ENCODE results near the gene SOS2.

GRCh38 chr14:50229681-50230080, 1.7 kb downstream of the SOS2 start:
- TF ChIP-seq CTCF (conservative IDR thresholded peaks at IDR 0.05; ENCODE audit: low read depth, low read length) (no peak), POLR2A (IDR thresholded peaks at IDR 0.05; ENCODE audit: low read depth, low read length) (no peak), USF2 (IDR thresholded peaks at IDR 0.05; ENCODE audit: low read depth, low read length) (no peak), CEBPB (IDR thresholded peaks at IDR 0.05; ENCODE audit: low read depth, low read length) (no peak), CHD1 (IDR thresholded peaks at IDR 0.05; ENCODE audit: low read depth, low read length) (no peak), RAD21 (IDR thresholded peaks at IDR 0.05; ENCODE audit: low read length) (no peak), RFX5 (IDR thresholded peaks at IDR 0.05; ENCODE audit: low read depth, low read length) (no peak), BHLHE40 (IDR thresholded peaks at IDR 0.05; ENCODE audit: low read depth, low read length) (no peak)
